Effector memory CD4-positive, alpha-beta T cell (primary cell): ENCODE results near the gene FAM20A.
"Not testable (repeated sequence)": the region's sequence is repeated elsewhere in the genome, so short reads cannot be mapped to it uniquely, and the experiment has no call there.

Experiments used
- DNase-seq, 3 donors: peaks; one replicate each; pipeline ENCODE4 v3.0.0-alpha.2; 2020
- H3K27ac ChIP-seq: 2 replicates; pipeline ENCODE4 v1.7.0; 2013; ENCODE audit warnings: mild to moderate bottlenecking, low read length, moderate library complexity; ENCODE audit not compliant: insufficient read depth, poor library complexity, severe bottlenecking
- H3K27me3 ChIP-seq: replicated peaks from 2 replicates; pipeline ENCODE4 v1.7.0; 2013; ENCODE audit warnings: mild to moderate bottlenecking, low read length; ENCODE audit not compliant: insufficient read depth, control insufficient read depth, poor library complexity, severe bottlenecking
- H3K36me3 ChIP-seq: 2 replicates; pipeline ENCODE4 v1.7.0; 2013; ENCODE audit warnings: mild to moderate bottlenecking, low read length, moderate library complexity; ENCODE audit not compliant: control insufficient read depth, insufficient read depth
- H3K4me1 ChIP-seq: 2 replicates; pipeline ENCODE4 v1.7.0; 2013; ENCODE audit warnings: low read length, mild to moderate bottlenecking; ENCODE audit not compliant: control insufficient read depth, insufficient read depth, poor library complexity, severe bottlenecking
- H3K4me3 ChIP-seq: 2 replicates; pipeline ENCODE4 v1.7.0; 2013; ENCODE audit warnings: low read length, low read depth, mild to moderate bottlenecking; ENCODE audit not compliant: insufficient read depth, poor library complexity, severe bottlenecking
- H3K9me3 ChIP-seq: 2 replicates; pipeline ENCODE4 v1.7.0; 2013; ENCODE audit warnings: mild to moderate bottlenecking, low read length, moderate library complexity; ENCODE audit not compliant: control insufficient read depth

Gene FAM20A

GRCh38 chr17:68591583-68591982 lies 9.6 kb downstream of the FAM20A start:
- no peak for DNase-seq
- Histone ChIP-seq H3K4me3 (no peak overlapping the region), H3K36me3 (no peaks in the 10 kb centered on the region), H3K27ac (no peak overlapping the region), H3K27me3 (peaks cover 3% of the 10 kb centered on the region), H3K4me1 (no peaks in the 10 kb centered on the region), H3K9me3 (no peaks in the 10 kb centered on the region)

DNA sequence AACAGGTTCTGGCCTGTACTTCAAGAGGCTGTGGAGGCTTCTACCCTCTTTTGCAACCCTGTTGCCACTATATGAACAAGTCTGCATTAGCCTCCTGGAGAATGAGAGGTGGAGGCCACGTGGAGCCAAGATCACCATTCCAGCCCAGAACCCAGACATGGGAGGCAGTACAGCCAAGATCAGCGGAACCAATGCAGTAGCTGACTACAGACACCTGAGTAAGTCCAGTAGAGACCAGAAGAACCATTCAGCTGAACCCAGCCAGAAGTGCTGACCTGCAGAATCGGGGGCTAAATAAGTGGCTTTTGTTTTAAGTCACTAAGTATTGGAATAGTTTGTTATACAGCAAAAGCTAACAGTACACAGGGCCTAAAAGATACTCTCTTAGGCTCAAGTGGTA lies 12.1 kb downstream of the FAM20A start:
- peaks cover 3% of the 10 kb centered on the region for H3K27me3 ChIP-seq
- H3K9me3 ChIP-seq, result no peaks in the 10 kb centered on the region
- no peak overlapping the region for H3K4me3 ChIP-seq
- no peaks in the 10 kb centered on the region for H3K4me1 ChIP-seq
- H3K27ac ChIP-seq, result no peak overlapping the region
- no peaks in the 10 kb centered on the region for H3K36me3 ChIP-seq
- no peak for DNase-seq

GRCh38 chr17:68588362-68588761 lies 12.8 kb downstream of the FAM20A start:
- H3K27me3 ChIP-seq, result no peaks in the 10 kb centered on the region

DNA sequence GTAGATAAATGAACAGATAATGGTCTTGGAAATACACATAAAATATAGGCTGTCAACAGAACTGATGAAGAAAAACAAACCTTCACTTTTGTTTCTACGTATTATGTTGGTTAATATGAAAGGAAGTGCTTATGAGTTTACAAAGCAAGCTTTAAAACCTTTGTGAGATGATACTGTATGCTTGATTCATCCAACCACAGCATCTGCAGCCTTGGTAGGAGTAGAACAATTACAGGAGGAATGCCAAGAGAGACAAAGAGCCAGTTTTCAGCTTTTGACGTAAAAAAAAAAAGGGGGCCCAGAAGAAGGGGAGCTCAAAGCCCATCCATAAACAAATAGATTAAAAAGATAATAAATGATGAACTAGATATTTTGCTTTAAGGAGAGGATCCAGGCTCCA lies 13.3 kb downstream of the FAM20A start:
- Histone ChIP-seq H3K27ac (no peak overlapping the region), H3K4me3 (no peak overlapping the region), H3K36me3 (no peaks in the 10 kb centered on the region), H3K4me1 (no peaks in the 10 kb centered on the region), H3K27me3 (no peaks in the 10 kb centered on the region), H3K9me3 (no peaks in the 10 kb centered on the region)
- no peak for DNase-seq

More at GRCh38 chr17:68588362-68588761, 12.8 kb downstream of the FAM20A start:
- H3K36me3 ChIP-seq, result no peaks in the 10 kb centered on the region
- no peak for DNase-seq
- H3K27ac ChIP-seq, result no peak overlapping the region
- no peaks in the 10 kb centered on the region for H3K9me3 ChIP-seq
- H3K4me1 ChIP-seq, result no peaks in the 10 kb centered on the region
- H3K4me3 ChIP-seq, result no peak overlapping the region

- no peaks in the 10 kb centered on the region for H3K27me3 ChIP-seq
- no peaks in the 10 kb centered on the region for H3K4me1 ChIP-seq
- no peaks in the 10 kb centered on the region for H3K36me3 ChIP-seq
- no peak for DNase-seq
- H3K9me3 ChIP-seq, result no peaks in the 10 kb centered on the region
- no peak overlapping the region for H3K27ac ChIP-seq
- H3K4me3 ChIP-seq, result no peak overlapping the region
Observed at GRCh38 chr17:68587026-68587425, 14.1 kb downstream of the FAM20A start.

DNA sequence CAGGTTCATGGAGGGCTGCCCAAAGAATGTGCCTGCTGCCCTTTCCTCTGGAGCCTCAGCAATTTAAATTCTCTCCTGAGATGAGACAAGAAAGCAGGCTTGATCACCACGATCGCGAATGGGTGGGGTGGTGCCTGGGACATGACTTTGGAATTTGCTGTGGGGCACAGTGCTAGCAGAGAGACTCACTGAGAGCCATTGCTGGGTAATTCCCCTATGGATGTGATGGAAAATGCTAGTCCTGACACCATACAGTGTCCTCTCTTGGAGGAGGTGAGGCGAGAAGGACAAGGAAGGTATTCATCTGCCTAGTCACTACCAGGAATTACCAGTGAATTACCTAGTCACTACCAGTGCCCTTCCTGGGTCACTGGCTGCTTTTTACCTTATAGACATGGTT lies 15.5 kb downstream of the FAM20A start:
- H3K36me3 ChIP-seq, result no peaks in the 10 kb centered on the region
- no peak overlapping the region for H3K4me3 ChIP-seq
- H3K27me3 ChIP-seq, result no peaks in the 10 kb centered on the region
- no peaks in the 10 kb centered on the region for H3K9me3 ChIP-seq
- no peak overlapping the region for H3K27ac ChIP-seq
- H3K4me1 ChIP-seq, result no peaks in the 10 kb centered on the region
- DNase-seq, result no peak

DNA sequence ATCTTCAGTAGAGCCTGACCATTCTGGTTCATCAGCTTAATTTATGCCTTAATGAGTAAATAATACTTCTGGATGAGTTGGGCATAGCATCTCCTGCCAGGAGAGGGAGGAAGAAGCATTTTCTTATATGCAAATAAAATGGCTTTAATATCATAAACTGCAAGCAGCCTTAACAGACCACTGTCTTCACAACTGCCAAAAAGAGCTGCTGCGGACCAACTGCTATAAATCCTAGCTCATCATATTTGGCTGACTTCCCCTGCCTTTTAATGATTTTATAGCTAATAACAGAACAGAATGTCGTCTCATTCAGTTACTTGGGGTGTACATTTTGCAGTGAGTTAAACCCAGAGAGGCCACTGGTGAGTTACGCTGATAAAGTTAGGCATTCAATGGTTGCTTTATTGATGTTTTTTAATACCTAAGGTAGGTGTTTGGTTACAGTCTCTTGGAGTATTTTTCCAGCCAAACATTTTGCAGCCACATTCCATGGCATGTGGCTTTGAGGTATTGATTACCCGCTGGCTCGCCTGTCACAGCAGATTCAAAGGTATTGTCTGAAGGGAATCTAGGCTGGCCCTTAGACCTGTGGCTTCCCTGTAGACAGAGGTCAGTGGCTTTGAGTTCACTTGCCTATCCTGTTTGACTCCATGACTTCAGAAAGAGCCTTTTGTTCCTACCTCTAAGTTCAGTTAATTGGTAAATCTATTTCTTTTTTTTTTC lies 16.4 kb downstream of the FAM20A start:
- no peaks in the 10 kb centered on the region for H3K4me1 ChIP-seq
- H3K36me3 ChIP-seq, result no peaks in the 10 kb centered on the region
- no peaks in the 10 kb centered on the region for H3K27me3 ChIP-seq
- no peak overlapping the region for H3K27ac ChIP-seq
- H3K9me3 ChIP-seq, result no peaks in the 10 kb centered on the region
- H3K4me3 ChIP-seq, result no peak overlapping the region
- no peak for DNase-seq

DNA sequence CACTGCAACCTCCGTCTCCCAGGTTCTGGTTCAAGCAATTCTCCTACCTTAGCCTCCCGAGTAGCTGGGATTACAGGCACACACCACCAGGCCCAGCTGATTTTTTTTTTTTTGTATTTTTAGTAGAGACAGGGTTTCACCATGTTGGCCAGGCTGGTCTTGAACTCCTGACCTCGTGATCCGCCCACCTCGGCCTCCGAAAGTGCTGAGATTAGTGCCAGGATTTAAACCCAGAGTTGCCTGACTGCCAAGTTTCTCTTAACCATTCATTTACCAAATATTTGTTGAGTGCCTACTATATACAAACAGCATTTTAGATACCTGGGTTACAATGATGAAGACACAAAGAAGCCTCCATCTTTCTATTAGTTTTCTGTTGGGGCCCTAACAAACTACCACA lies 18.3 kb downstream of the FAM20A start:
- H3K4me1 ChIP-seq, result not testable (repeated sequence)

GRCh38 chr17:68581863-68582645 lies 19.1 kb downstream of the FAM20A start:
- no peaks in the 10 kb centered on the region for H3K4me1 ChIP-seq
- no peaks in the 10 kb centered on the region for H3K36me3 ChIP-seq
- H3K27ac ChIP-seq, result no peak overlapping the region
- no peaks in the 10 kb centered on the region for H3K9me3 ChIP-seq
- no peaks in the 10 kb centered on the region for H3K27me3 ChIP-seq
- no peak for DNase-seq
- H3K4me3 ChIP-seq, result no peak overlapping the region

More for the DNA sequence above, 18.3 kb downstream of the FAM20A start:
- H3K36me3 ChIP-seq, H3K27me3 ChIP-seq, DNase-seq, H3K27ac ChIP-seq, H3K9me3 ChIP-seq, H3K4me3 ChIP-seq: not testable (repeated sequence)

DNA sequence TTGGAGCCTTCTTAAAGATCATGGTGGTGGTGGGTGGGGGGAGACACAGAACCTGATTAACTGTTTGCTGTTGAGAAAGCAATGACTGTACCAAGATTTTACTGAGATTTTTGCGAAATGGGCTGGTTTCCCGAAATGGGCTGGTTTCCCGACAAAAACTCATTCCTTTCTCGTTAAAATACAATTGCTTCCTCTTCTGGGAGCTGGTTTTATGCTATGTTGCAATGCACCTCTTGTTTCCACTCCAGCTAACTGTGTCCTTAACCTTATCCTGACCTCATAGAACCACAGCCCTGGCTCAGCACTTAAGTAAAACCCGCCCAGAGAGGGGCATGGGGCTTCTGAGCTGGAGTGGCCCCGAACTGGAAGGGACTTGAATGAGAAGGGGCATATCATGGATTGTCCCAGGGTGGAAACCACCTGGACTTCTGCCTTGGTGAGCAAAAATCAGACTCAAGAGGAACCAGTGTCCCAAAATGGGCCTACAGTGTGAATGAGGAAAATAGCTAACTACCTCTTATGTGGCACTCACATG lies 20.9 kb downstream of the FAM20A start:
- H3K27me3 ChIP-seq, result no peaks in the 10 kb centered on the region
- no peaks in the 10 kb centered on the region for H3K9me3 ChIP-seq
- H3K27ac ChIP-seq, result no peak overlapping the region
- H3K4me3 ChIP-seq, result no peak overlapping the region
- no peaks in the 10 kb centered on the region for H3K4me1 ChIP-seq
- no peak for DNase-seq
- H3K36me3 ChIP-seq, result no peaks in the 10 kb centered on the region
